ENCODE results near the gene LRRC46.

The LRRC46 gene

DNA sequence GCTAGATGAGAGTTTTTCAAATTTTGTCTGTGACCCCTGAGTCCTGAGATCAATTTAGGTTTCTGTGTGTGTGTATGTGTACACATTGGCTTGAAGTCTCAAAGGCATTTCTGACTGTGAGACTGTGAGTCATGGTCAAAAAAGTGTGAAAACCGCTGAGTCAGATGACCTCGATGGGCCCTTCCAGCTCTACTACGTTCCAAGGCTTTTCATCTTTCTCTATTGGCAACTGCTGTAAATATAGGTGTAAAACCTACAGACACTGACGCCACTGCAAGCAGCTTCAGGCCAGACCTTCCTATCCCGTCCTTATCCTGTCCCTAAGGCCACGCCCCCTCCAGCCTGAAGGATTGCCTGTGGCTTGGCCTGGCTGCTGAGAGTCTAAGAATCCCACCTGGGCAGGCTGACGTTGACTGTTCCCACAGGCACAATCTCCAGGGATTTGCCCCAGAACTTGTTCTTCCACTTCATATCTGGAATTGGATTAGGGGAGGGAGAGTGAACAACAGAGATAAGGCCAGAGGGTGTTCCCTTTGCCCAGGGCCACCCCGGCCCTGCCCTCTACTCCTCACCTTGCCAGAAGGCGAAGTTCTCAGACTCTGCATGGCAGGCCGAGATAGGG, 21.2 kb upstream of the LRRC46 start:
- peak; percentile 52 for DNase-seq

- no peak for DNase-seq
Observed at GRCh38 chr17:47810901-47811635, 20.4 kb upstream of the LRRC46 start.

DNA sequence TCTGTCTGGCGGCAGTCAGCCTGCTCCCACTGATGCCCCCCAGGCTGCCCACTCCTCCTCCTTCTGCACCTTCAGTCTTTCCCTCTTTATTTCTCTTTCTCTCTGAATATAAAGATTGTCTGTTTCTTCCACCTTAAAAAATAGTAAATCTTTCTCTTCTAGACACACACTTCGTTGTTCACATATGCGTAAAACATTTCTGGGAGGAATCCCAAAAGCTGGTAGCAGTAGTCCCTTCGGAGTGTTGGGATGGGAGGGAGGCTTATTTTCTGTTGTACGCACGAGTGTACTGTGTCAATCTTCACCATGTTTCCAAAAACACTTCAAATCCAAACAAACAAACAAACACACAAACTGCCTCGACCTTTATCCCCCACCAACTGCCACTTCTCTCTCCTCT, 19.8 kb upstream of the LRRC46 start:
- DNase-seq, result no peak

DNA sequence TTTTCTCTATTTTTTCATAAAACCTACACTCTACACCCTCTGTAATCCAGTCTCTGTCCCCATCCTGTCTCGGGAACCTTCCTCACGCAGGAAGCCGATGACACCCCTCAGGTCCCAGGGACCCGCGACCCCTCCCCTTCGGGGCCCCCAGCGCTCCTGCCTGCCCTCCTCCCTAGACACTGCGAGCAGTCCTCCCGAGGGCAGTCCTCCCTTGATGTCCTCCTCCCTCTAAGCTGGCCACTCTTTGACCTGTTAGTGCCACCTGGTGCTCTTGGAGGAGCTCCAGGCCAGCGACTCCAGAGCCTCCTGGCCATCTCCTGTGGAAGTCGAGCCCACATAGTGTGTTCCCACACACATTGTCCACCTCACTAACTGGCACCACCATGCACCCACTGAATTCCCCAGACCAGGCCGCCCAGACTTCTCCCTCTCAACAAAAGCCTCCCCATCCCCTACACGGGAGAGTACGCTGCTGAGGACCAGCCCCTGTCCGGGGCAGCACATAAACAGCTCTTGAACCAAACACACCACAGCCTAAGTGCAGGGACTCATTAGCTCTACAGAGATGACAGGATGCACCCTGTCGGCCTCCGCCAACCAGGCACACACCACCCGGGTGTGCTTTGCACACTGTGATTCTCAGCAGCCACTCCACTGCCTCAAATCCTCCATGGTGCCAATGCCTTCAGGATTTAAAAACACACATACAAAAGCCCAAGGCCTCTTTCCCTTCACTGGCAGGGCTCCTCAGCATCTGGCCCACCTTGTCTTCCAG, 19.1 kb upstream of the LRRC46 start:
- DNase-seq, result no peak

DNA sequence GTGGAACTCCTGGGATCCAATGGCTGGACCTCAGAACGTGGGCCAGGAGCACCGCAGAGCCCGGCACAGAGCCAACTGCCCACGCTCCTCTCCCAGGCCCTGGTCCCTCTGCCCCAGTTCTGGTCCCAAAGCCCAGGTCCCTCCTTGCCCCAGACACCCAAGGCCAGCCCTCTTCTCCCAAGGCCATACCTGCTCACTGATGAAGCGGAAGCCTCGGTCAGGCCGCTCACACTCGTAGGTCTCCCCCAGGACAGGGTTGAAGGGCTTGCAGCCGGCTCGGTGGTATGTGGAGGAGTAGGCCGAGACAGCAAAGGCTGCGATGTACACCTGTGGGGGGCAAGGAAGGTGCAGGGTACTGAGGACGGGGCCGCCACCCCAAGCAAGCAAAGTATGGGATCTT, 18.4 kb upstream of the LRRC46 start:
- DNase-seq, result no peak

DNA sequence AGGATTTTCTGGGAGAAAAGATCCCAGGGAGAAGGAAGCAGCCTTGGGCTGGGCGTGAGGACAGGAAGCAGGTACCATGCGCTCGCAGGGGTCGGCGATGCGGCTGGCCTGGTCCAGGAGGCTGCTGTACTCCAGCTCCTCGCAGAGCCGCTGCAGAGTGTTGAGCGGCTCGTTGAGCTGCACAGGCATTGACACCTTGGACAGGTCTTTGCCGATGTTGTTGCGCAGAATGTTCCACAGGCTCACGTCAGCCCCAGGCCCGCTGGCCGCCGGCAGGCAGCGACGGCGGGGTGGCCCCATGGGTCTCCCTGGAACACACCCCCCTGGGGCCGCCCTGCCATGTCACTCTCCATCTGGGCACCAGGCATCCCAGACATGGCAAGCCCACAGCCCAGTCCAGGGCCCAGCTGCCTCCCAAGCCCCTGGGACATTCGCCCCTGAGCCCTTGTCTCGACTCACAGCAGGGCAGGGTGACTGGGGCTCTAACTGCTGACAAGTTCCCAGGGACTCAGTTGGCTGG, 17.9 kb upstream of the LRRC46 start:
- no peak for DNase-seq

DNA sequence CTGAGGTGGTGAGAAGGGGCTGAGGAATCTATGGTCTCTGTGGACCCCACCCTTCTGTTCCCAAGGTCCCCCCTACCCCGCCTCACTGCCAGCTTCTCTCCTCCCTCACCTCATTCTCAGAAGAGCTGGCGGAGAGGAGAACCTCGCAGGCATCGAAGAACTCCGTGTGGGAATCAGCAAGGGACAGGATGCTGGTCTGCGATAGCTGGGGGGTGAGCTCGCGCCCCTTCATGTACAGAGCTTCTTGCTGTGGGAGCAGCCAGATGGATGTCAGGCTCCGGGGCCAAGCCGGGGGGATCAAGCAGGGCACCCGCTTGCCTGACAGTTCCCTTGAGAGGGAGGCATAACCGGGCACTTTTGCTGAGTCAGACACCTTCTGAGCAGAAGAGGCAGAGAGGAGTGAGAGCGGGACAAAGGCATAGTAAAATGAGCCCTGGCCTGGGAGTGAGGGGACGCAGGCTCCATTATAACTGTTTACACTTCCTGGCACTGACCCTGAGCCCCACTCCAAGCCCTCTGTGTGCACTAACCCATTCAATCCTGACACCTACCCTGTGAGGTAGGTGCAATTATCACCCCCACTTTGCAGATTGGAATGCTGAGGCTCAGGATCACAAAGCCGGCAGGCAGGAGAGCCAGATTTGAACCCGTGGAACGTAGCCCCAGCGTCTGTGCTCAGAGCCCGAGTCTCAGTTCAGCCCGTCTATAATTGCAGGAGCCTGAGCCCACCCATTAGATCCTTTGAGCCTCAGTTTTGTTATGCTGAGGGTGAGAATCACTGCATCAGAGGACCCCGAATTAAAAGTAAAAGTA, 16.2 kb upstream of the LRRC46 start:
- DNase-seq, result no peak

GRCh38 chr17:47816111-47816735, 15.2 kb upstream of the LRRC46 start:
- DNase-seq, result no peak

DNA sequence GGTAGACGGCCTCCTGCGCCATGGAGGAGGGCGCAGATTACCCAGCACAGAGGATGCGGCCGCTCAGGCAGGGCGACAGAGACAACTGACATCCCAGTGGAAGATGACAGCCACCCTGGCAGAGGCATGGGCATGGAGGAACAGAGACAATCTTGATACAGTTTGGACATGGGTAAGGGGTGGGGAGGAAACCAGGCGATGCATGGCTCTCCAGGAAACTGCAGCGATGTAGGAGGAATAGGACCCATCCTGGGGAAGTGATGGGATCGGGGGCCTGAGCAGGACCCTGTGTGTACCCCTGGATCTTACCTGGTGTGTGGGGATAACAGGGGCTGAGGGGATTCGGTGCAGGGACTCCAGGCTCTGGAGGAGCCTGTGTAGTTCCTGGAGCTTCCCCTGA, 14.5 kb upstream of the LRRC46 start:
- DNase-seq, result no peak

DNA sequence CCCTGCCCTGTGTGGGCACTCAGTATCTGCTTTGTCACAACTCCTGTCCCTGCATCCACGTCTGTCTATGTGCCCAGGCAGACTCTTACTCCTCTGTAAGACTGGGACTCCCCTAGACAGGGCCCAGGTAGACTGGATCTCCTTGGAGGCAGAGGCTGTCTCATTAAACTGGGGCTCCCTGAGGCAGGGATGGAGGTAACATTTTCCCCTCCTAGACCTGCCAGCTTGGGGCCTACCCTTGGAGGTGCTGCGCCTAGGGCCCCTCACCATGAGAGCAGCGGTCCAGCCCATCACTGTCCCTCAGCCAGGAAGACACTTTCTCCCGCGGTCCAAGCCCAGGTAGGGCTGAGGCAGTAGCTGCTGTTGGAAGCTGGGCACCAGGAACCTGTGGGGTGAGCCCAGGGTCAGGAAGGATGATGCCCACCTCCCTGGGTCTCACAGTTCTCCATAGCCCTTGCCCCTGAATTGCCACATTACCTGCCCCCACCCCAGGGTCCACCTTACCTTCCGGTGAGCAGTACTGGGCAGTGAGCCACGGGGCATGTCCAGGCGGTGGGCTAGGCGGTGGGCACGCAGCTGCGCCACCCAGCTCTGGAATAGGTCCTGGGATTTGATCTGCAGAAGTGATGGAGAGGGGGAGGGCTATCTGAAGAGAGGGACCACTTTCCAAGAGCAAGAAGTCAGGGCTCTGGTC, 13.3 kb upstream of the LRRC46 start:
- no peak for DNase-seq

DNA sequence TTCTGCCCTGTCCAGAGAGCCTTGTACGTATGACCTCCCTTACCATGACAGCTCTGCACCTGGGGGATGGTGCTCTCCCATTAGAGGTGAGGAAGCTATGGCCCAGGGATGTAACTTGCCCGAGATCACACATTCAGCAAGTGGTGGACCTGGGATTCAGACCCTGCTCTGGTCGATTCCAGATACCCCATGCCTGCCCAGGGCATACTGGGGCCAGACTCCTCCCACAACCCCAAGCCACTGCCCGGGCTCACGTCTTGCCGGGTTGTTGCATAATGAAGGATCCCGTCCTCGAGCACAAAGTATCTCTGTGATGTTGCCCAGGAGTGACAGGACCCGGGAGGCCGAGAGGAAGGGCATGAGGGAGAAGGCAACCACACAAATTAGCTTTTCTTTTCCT, 12.0 kb upstream of the LRRC46 start:
- DNase-seq, result no peak

DNA sequence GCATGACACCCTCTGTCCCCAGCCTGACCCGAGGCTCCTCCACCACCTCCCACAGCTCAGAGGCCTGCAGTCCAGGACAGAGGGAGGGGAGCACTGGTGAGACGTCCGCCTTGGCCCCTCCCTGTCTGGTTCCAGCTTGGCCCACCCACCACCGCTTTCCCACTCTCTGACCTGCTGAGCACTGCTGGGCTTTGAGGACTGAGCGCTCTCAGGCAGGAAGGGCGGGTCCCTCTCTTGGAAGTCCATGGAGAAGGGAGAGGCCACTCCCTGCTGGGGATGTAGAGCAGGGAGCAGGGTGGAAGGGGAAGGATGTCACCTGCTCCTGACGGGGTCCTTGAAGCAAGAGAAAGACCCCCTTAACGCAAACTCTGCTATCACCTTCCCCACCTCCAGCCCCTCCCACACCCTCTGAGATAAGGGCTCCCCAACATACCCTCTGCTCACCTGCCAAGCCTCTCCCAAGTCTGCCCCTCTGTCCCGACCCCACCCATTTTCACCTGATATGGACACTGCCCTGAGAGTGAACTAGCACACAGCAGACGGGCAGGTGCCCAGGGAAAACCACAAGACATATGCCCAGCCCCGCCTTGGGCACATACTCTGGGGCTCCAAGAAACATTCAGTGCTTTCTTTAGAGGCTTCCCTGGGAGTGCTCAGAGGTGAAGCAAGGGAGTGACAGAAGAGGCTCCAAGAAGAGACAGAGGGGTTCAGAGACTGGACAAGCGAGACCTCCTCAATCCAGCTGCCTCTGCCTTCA, 11.3 kb upstream of the LRRC46 start:
- no peak for DNase-seq

DNA sequence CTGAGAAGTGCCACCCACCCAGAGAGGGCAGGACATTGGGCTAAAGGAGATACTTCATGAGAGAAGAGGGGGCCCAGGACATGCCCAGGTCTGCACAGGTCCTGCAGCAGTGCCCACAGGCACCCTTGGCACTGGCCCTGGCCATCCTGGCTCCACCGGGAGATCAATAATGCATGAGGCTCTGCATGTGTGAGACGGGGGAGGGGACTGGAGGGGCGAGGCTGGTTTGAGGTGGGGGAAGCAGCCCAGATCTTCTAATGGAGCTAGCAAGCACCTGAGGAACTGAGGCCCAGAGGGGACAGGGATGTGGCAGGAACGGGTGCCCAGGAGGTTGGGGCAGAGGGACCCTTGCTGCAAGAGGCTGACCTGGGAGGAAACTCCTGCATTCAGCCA, 10.4 kb upstream of the LRRC46 start:
- no peak for DNase-seq

- peak; percentile 81 for DNase-seq
Observed at GRCh38 chr17:47821424-47822391, 9.8 kb upstream of the LRRC46 start, which contains the start of gene OSBPL7. Gene OSBPL7 (minus strand): TSS chr17:47821794. CDS start chr17:47820278, 1,516 bp downstream.

DNA sequence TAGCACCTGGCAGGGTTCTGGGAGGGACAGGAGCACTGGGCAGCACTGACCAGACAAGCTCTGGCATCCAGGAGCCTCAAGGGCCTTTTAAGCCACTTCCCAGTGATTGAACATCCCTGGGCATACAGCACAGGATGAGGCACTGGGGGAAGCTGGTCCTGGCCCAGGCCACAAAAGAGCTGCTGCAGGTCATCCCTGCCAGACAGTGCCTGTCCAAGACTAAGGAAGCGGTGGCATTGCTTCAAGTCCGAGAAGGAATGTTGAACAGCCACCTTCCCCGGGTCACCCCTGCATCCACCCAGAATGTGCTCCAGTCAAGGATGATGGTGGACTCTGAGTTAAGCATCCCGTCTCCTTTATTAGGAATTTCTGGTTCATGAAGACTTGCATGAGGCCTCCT, 8.7 kb upstream of the LRRC46 start:
- no peak for DNase-seq

- no peak for DNase-seq
Observed at GRCh38 chr17:47823519-47823918, 8.0 kb upstream of the LRRC46 start.

DNA sequence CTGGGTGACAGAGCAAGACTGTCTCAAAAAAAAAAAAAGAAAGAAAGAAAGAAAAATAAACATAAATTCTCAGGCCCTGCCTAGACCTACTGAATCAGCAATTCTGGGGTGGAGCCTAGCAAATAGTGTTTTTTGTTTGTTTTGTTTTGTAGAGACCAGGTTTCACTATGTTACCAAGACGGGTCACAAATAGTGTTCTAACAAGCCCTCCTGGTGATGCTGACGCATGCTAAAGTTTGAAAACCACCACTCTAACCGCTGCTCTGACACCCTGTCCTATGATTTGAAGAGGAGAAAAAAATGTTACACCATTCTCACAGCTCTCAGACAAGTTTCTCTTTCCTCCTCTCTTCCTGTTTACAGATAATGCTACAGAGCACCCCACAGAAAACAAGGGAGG, 1.6 kb upstream of the LRRC46 start:
- DNase-seq, result no peak

DNA sequence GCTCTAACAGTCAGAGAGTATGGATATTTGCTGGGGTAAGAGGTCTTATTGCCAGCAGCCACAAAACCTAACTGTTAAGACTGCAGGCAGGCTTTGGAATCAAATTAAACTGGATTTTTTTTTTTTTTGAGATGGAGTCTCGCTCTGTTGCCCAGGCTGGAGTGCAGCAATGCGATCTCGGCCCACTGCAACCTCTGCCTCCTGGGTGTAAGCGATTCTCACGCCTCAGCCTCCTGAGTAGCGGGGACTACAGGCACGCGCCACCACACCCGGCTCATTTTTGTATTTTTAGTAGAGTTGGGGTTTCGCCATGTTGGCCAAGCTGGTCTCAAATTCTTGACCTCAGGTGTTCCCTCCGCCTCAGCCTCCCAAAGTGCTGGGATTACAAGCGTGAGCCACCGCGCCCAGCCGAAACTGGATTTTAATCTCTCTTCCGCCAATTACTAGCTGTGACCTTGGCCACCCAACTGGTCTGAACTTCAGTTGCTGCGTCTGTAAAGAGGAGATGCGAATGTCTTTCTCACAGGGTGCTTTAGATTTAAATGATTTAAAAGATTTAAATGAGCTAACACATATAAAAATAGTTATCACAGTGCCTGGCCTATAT, 971 bp upstream of the LRRC46 start:
- DNase-seq, result no peak

DNA sequence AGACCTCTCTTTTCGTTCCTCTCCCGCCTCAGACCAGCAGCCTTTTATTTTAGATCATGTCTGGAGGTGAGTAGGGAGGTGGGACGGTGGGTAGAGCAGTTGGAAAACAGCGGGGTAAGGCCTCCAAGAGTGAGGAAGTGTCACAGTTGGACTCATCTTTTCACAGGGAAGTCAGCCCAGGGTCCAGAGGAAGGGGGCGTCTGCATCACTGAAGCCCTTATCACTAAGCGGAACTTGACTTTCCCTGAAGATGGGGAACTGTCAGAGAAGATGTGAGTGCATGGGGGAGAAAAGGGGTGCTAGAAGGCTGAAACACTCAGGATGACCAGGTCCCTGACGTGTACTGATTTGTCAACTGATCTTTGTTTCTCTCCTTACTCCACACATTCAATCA, 461 bp downstream of the LRRC46 start:
- DNase-seq, result no peak

Measured in activated CD4-positive, alpha-beta T cell treated with anti-CD3 and anti-CD28 coated beads for 48 hours (primary cell).